ENCODE results near the gene RFX8.

The RFX8 gene

DNA sequence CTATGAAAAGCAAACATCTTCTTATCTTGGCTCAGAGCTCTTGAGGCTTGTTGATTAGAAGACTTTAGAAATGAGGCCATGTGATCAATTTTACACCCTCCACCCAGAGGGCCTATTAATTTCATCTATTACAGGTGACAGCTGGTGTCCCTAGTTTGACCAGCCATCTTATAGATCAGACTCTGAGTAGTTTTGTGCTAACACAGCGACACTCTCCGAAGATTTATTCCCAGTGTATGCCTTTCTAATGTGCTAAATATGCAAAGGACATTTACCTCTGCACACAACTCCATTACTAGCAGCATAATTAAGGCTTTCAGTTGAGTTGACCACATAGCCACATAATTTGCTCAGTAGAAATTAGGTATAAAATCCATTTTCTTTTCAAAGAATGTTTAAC is 2.6 kb upstream of the RFX8 start:
- peaks cover 20% of the 10 kb centered on the region for H3K79me2 ChIP-seq (ENCODE audit: insufficient read depth, low read length)
- no peaks in the 10 kb centered on the region for H3K9me3 ChIP-seq (ENCODE audit: insufficient read depth, low read length, severe bottlenecking)
- H3K9ac ChIP-seq (ENCODE audit: low read depth, low read length), result no peak overlapping the region
- no peak overlapping the region for H3K4me3 ChIP-seq (ENCODE audit: low read depth in 1 of 2, low read length in 2 of 2)
- no peak overlapping the region for H3K4me2 ChIP-seq (ENCODE audit: insufficient read depth, low read length)
- no peak overlapping the region for H2AFZ ChIP-seq (ENCODE audit: low read depth, low read length)
- H3K27me3 ChIP-seq (ENCODE audit: insufficient read depth, low read length, poor library complexity), result no peaks in the 10 kb centered on the region
- DNase-seq (no peak), ATAC-seq (ENCODE audit: insufficient read depth, low read depth) (no peak)
- no peak overlapping the region for H3K27ac ChIP-seq (ENCODE audit: low read length)
- no peak for TF ChIP-seq EZH2 (IDR thresholded peaks at IDR 0.05; ENCODE audit: borderline replicate concordance, low read depth, low read length, severe bottlenecking)
- TF ChIP-seq, protein P1, sequence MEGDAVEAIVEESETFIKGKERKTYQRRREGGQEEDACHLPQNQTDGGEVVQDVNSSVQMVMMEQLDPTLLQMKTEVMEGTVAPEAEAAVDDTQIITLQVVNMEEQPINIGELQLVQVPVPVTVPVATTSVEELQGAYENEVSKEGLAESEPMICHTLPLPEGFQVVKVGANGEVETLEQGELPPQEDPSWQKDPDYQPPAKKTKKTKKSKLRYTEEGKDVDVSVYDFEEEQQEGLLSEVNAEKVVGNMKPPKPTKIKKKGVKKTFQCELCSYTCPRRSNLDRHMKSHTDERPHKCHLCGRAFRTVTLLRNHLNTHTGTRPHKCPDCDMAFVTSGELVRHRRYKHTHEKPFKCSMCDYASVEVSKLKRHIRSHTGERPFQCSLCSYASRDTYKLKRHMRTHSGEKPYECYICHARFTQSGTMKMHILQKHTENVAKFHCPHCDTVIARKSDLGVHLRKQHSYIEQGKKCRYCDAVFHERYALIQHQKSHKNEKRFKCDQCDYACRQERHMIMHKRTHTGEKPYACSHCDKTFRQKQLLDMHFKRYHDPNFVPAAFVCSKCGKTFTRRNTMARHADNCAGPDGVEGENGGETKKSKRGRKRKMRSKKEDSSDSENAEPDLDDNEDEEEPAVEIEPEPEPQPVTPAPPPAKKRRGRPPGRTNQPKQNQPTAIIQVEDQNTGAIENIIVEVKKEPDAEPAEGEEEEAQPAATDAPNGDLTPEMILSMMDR (IDR thresholded peaks at IDR 0.05; ENCODE audit: borderline replicate concordance, extremely low read depth, low read length, poor library complexity, severe bottlenecking), result no peak
- no peaks in the 10 kb centered on the region for H3K36me3 ChIP-seq (ENCODE audit: insufficient read depth, low read length)
- H3K4me1 ChIP-seq (ENCODE audit: insufficient read depth, low read length), result peaks cover 40% of the 10 kb centered on the region
- no peaks in the 10 kb centered on the region for H4K20me1 ChIP-seq (ENCODE audit: insufficient read depth, low read length)

GRCh38 chr2:101476605-101477208 is 1.8 kb upstream of the RFX8 start:
- H3K27me3 ChIP-seq (ENCODE audit: insufficient read depth, low read length, poor library complexity), result no peaks in the 10 kb centered on the region
- no peak overlapping the region for H3K4me3 ChIP-seq (ENCODE audit: low read depth in 1 of 2, low read length in 2 of 2)
- no peak overlapping the region for H3K9ac ChIP-seq (ENCODE audit: low read depth, low read length)
- no peaks in the 10 kb centered on the region for H3K36me3 ChIP-seq (ENCODE audit: insufficient read depth, low read length)
- H4K20me1 ChIP-seq (ENCODE audit: insufficient read depth, low read length), result no peaks in the 10 kb centered on the region
- no peak overlapping the region for H3K4me2 ChIP-seq (ENCODE audit: insufficient read depth, low read length)
- DNase-seq, result no peak
- peaks cover 27% of the 10 kb centered on the region for H3K79me2 ChIP-seq (ENCODE audit: insufficient read depth, low read length)
- TF ChIP-seq EZH2 (IDR thresholded peaks at IDR 0.05; ENCODE audit: borderline replicate concordance, low read depth, low read length, severe bottlenecking), result no peak
- TF ChIP-seq, protein P1 (IDR thresholded peaks at IDR 0.05; ENCODE audit: borderline replicate concordance, extremely low read depth, low read length, poor library complexity, severe bottlenecking), result no peak
- H3K4me1 ChIP-seq (ENCODE audit: insufficient read depth, low read length), result peaks cover 48% of the 10 kb centered on the region
- H3K27ac ChIP-seq (ENCODE audit: low read length), result peak overlapping the region; percentile 87; the same call in 1 of the 2 replicates
- H2AFZ ChIP-seq (ENCODE audit: low read depth, low read length), result peak overlapping the region; percentile 7; the same call in 1 of the 2 replicates
- H3K9me3 ChIP-seq (ENCODE audit: insufficient read depth, low read length, severe bottlenecking), result no peaks in the 10 kb centered on the region
- ATAC-seq (ENCODE audit: insufficient read depth, low read depth), result no peak

GRCh38 chr2:101473911-101474701 is 806 bp downstream of the RFX8 start:
- Histone ChIP-seq H3K27me3 (ENCODE audit: insufficient read depth, low read length, poor library complexity) (no peaks in the 10 kb centered on the region), H3K9me3 (ENCODE audit: insufficient read depth, low read length, severe bottlenecking) (no peaks in the 10 kb centered on the region), H2AFZ (ENCODE audit: low read depth, low read length) (peak overlapping the region; percentile 72), H3K4me1 (ENCODE audit: insufficient read depth, low read length) (peaks cover 48% of the 10 kb centered on the region), H4K20me1 (ENCODE audit: insufficient read depth, low read length) (no peaks in the 10 kb centered on the region), H3K27ac (ENCODE audit: low read length) (peak overlapping the region; percentile 87), H3K4me2 (ENCODE audit: insufficient read depth, low read length) (peak overlapping the region; percentile 69), H3K36me3 (ENCODE audit: insufficient read depth, low read length) (no peaks in the 10 kb centered on the region), H3K4me3 (ENCODE audit: low read depth in 1 of 2, low read length in 2 of 2) (peak overlapping the region; percentile 66 to 82), H3K79me2 (ENCODE audit: insufficient read depth, low read length) (peaks cover 48% of the 10 kb centered on the region), H3K9ac (ENCODE audit: low read depth, low read length) (peak overlapping the region; percentile 93)
- peak; percentile 64 for ATAC-seq (ENCODE audit: insufficient read depth, low read depth)
- peak; percentile 72 for DNase-seq
- TF ChIP-seq, protein P1 (IDR thresholded peaks at IDR 0.05; ENCODE audit: borderline replicate concordance, extremely low read depth, low read length, poor library complexity, severe bottlenecking), result no peak
- no peak for TF ChIP-seq EZH2 (IDR thresholded peaks at IDR 0.05; ENCODE audit: borderline replicate concordance, low read depth, low read length, severe bottlenecking)

Measured in DND-41 (cell line).